ENCODE results near the gene ASRGL1. TPM values are rescaled to one million over a fixed set of nuclear protein-coding genes. Genes with fewer than 3 reads are reported as not detected.

ASRGL1 gene
- total RNA-seq, 2 experiments from 2014 or later = 9.2 to 10.2 TPM

- Histone ChIP-seq H3K4me3 (ENCODE audit: low read depth, low read length, poor library complexity, severe bottlenecking) (no peak overlapping the region), H3K4me2 (ENCODE audit: low read length) (no peak overlapping the region), H4K20me1 (ENCODE audit: insufficient read depth, low read length) (no peaks in the 10 kb centered on the region), H3K9me3 (ENCODE audit: low read length) (no peaks in the 10 kb centered on the region), H3K36me3 (ENCODE audit: insufficient read depth, low read length) (no peaks in the 10 kb centered on the region), H3K27ac (ENCODE audit: low read depth, low read length, poor library complexity, severe bottlenecking) (no peak overlapping the region), H2AFZ (ENCODE audit: low read length) (no peak overlapping the region), H3K9me2 (ENCODE audit: insufficient read depth, low read length) (no peaks in the 10 kb centered on the region), H3K4me1 (ENCODE audit: insufficient read depth, low read length, poor library complexity, severe bottlenecking) (no peaks in the 10 kb centered on the region), H3K79me2 (ENCODE audit: insufficient read depth, low read depth, low read length) (no peaks in the 10 kb centered on the region)
- no TSS peak for BruUV-seq (replicated peaks)
- intact Hi-C loops (cut with micrococcal nuclease; ENCODE audit: unreplicated experiment) = no loop called here
- CTCF ChIA-PET (ENCODE audit: unreplicated experiment) = no interaction called here
- POLR2A ChIA-PET = no interaction called here
- DNase-seq (ENCODE audit: low spot score) = no peak
- TF ChIP-seq CTCF (conservative IDR thresholded peaks at IDR 0.05; ENCODE audit: low read length) (no peak), EZH2phosphoT487 (IDR thresholded peaks at IDR 0.05; ENCODE audit: borderline replicate concordance, low read depth, low read length) (no peak)
These were observed 67.7 kb downstream of the ASRGL1 start for GRCh38 chr11:62404901-62405300.

- BruUV-seq (replicated peaks) = no TSS peak
- H3K36me3 ChIP-seq (ENCODE audit: insufficient read depth, low read length) = no peaks in the 10 kb centered on the region
- H3K27ac ChIP-seq (ENCODE audit: low read depth, low read length, poor library complexity, severe bottlenecking) = no peak overlapping the region
- POLR2A ChIA-PET = interaction anchor here (0.7 kb wide), 1 partner anchor 252 kb away, joined by 5 read pairs; no protein-coding TSS in a partner anchor
- H3K9me2 ChIP-seq (ENCODE audit: insufficient read depth, low read length) = no peaks in the 10 kb centered on the region
- no peaks in the 10 kb centered on the region for H3K9me3 ChIP-seq (ENCODE audit: low read length)
- no peaks in the 10 kb centered on the region for H3K79me2 ChIP-seq (ENCODE audit: insufficient read depth, low read depth, low read length)
- CTCF ChIA-PET (ENCODE audit: unreplicated experiment) = no interaction called here
- H2AFZ ChIP-seq (ENCODE audit: low read length) = no peak overlapping the region
- TF ChIP-seq CTCF (conservative IDR thresholded peaks at IDR 0.05; ENCODE audit: low read length) (no peak), EZH2phosphoT487 (IDR thresholded peaks at IDR 0.05; ENCODE audit: borderline replicate concordance, low read depth, low read length) (no peak)
- H3K4me3 ChIP-seq (ENCODE audit: low read depth, low read length, poor library complexity, severe bottlenecking) = no peak overlapping the region
- no peaks in the 10 kb centered on the region for H4K20me1 ChIP-seq (ENCODE audit: insufficient read depth, low read length)
- no peaks in the 10 kb centered on the region for H3K4me1 ChIP-seq (ENCODE audit: insufficient read depth, low read length, poor library complexity, severe bottlenecking)
- H3K4me2 ChIP-seq (ENCODE audit: low read length) = no peak overlapping the region
- intact Hi-C loops (cut with micrococcal nuclease; ENCODE audit: unreplicated experiment) = no loop called here
- no peak for DNase-seq (ENCODE audit: low spot score)
These were observed 68.8 kb downstream of the ASRGL1 start for GRCh38 chr11:62406034-62406433.

- Histone ChIP-seq H3K79me2 (ENCODE audit: insufficient read depth, low read depth, low read length) (no peaks in the 10 kb centered on the region), H2AFZ (ENCODE audit: low read length) (no peak overlapping the region), H3K4me1 (ENCODE audit: insufficient read depth, low read length, poor library complexity, severe bottlenecking) (no peaks in the 10 kb centered on the region), H3K9me3 (ENCODE audit: low read length) (no peaks in the 10 kb centered on the region), H3K27ac (ENCODE audit: low read depth, low read length, poor library complexity, severe bottlenecking) (no peak overlapping the region), H3K4me3 (ENCODE audit: low read depth, low read length, poor library complexity, severe bottlenecking) (no peak overlapping the region), H3K36me3 (ENCODE audit: insufficient read depth, low read length) (no peaks in the 10 kb centered on the region), H3K9me2 (ENCODE audit: insufficient read depth, low read length) (no peaks in the 10 kb centered on the region), H3K4me2 (ENCODE audit: low read length) (no peak overlapping the region), H4K20me1 (ENCODE audit: insufficient read depth, low read length) (no peaks in the 10 kb centered on the region)
- no peak for TF ChIP-seq EZH2phosphoT487 (IDR thresholded peaks at IDR 0.05; ENCODE audit: borderline replicate concordance, low read depth, low read length)
- no peak for TF ChIP-seq CTCF (conservative IDR thresholded peaks at IDR 0.05; ENCODE audit: low read length)
- DNase-seq (ENCODE audit: low spot score) = no peak
- POLR2A ChIA-PET = interaction anchor here (0.5 to 0.7 kb wide), 4 partner anchors 10 to 231 kb away, joined by 3 to 4 read pairs (median 3); no protein-coding TSS in a partner anchor
- CTCF ChIA-PET (ENCODE audit: unreplicated experiment) = no interaction called here
- intact Hi-C loops (cut with micrococcal nuclease; ENCODE audit: unreplicated experiment) = no loop called here
- no TSS peak for BruUV-seq (replicated peaks)
These were observed 72.6 kb downstream of the ASRGL1 start for GRCh38 chr11:62409831-62410230.

Data from OCI-LY7 (cell line).